ENCODE results near the gene ULK4.

ULK4 gene

GRCh38 chr3:41224120-41224806 lies 737.6 kb downstream of the ULK4 start:
- no peaks in the 10 kb centered on the region for H3K9me3 ChIP-seq (ENCODE audit: control insufficient read depth, insufficient read depth, low read length)
- no peak overlapping the region for H3K4me2 ChIP-seq (ENCODE audit: low read length)
- H3K27ac ChIP-seq (ENCODE audit: low read depth, low read length): no peak overlapping the region
- H3K4me3 ChIP-seq (ENCODE audit: low read length): no peak overlapping the region
- no peaks in the 10 kb centered on the region for H3F3A ChIP-seq (ENCODE audit: control insufficient read depth, insufficient read depth)
- H3K79me2 ChIP-seq (ENCODE audit: control insufficient read depth, low read length): peaks cover 98% of the 10 kb centered on the region
- TF ChIP-seq CTCF (IDR thresholded peaks at IDR 0.05; ENCODE audit: low read depth, low read length, poor library complexity, severe bottlenecking) (no peak), EZH2phosphoT487 (IDR thresholded peaks at IDR 0.05; ENCODE audit: borderline replicate concordance, low read length) (no peak)
- peaks cover 75% of the 10 kb centered on the region for H3K36me3 ChIP-seq (ENCODE audit: control insufficient read depth, low read length)
- no peaks in the 10 kb centered on the region for H3K9me2 ChIP-seq (replicated peaks; ENCODE audit: control insufficient read depth, low read length)
- no peaks in the 10 kb centered on the region for H3K4me1 ChIP-seq (ENCODE audit: control insufficient read depth, low read length)
- no peaks in the 10 kb centered on the region for H3K27me3 ChIP-seq (ENCODE audit: control insufficient read depth, low read length)
- peaks cover 22% of the 10 kb centered on the region for H4K20me1 ChIP-seq (ENCODE audit: control insufficient read depth, insufficient read depth, low read depth, low read length)

GRCh38 chr3:41223691-41224090 lies 738.2 kb downstream of the ULK4 start:
- Histone ChIP-seq H3K79me2 (ENCODE audit: control insufficient read depth, low read length) (peaks cover 98% of the 10 kb centered on the region), H3F3A (ENCODE audit: control insufficient read depth, insufficient read depth) (no peaks in the 10 kb centered on the region), H3K4me2 (ENCODE audit: low read length) (no peak overlapping the region), H3K4me1 (ENCODE audit: control insufficient read depth, low read length) (no peaks in the 10 kb centered on the region), H4K20me1 (ENCODE audit: control insufficient read depth, insufficient read depth, low read depth, low read length) (peaks cover 23% of the 10 kb centered on the region), H3K27ac (ENCODE audit: low read depth, low read length) (no peak overlapping the region), H3K27me3 (ENCODE audit: control insufficient read depth, low read length) (no peaks in the 10 kb centered on the region), H3K4me3 (ENCODE audit: low read length) (no peak overlapping the region), H3K9me3 (ENCODE audit: control insufficient read depth, insufficient read depth, low read length) (no peaks in the 10 kb centered on the region), H3K9me2 (replicated peaks; ENCODE audit: control insufficient read depth, low read length) (no peaks in the 10 kb centered on the region), H3K36me3 (ENCODE audit: control insufficient read depth, low read length) (peaks cover 69% of the 10 kb centered on the region)
- no peak for TF ChIP-seq EZH2phosphoT487 (IDR thresholded peaks at IDR 0.05; ENCODE audit: borderline replicate concordance, low read length)
- no peak for TF ChIP-seq CTCF (IDR thresholded peaks at IDR 0.05; ENCODE audit: low read depth, low read length, poor library complexity, severe bottlenecking)

GRCh38 chr3:41223078-41223477 lies 738.8 kb downstream of the ULK4 start:
- TF ChIP-seq EZH2phosphoT487 (IDR thresholded peaks at IDR 0.05; ENCODE audit: borderline replicate concordance, low read length) (no peak), CTCF (IDR thresholded peaks at IDR 0.05; ENCODE audit: low read depth, low read length, poor library complexity, severe bottlenecking) (no peak)
- peaks cover 29% of the 10 kb centered on the region for H4K20me1 ChIP-seq (ENCODE audit: control insufficient read depth, insufficient read depth, low read depth, low read length)
- H3K9me2 ChIP-seq (replicated peaks; ENCODE audit: control insufficient read depth, low read length): no peaks in the 10 kb centered on the region
- no peaks in the 10 kb centered on the region for H3K9me3 ChIP-seq (ENCODE audit: control insufficient read depth, insufficient read depth, low read length)
- H3K79me2 ChIP-seq (ENCODE audit: control insufficient read depth, low read length): peaks cover 98% of the 10 kb centered on the region
- no peaks in the 10 kb centered on the region for H3F3A ChIP-seq (ENCODE audit: control insufficient read depth, insufficient read depth)
- H3K4me3 ChIP-seq (ENCODE audit: low read length): no peak overlapping the region
- no peaks in the 10 kb centered on the region for H3K4me1 ChIP-seq (ENCODE audit: control insufficient read depth, low read length)
- H3K4me2 ChIP-seq (ENCODE audit: low read length): no peak overlapping the region
- H3K36me3 ChIP-seq (ENCODE audit: control insufficient read depth, low read length): peaks cover 63% of the 10 kb centered on the region
- no peaks in the 10 kb centered on the region for H3K27me3 ChIP-seq (ENCODE audit: control insufficient read depth, low read length)
- H3K27ac ChIP-seq (ENCODE audit: low read depth, low read length): no peak overlapping the region

Data from DOHH2 (cell line).